GM12878 (cell line): ENCODE data around the gene MSH5. TPM values are rescaled to one million over a fixed set of nuclear protein-coding genes. Genes with fewer than 3 reads are reported as not detected.

Experiments used
- ATAC-seq: fragments of 200-7000 bp; cut with Tn5 transposase; 3 replicates; pipeline ENCODE4 v1.9.1; 2020; ENCODE audit warnings: mild to moderate bottlenecking, moderate library complexity
- BruUV-seq: library from RNA; stranded (reverse); fragments of 400-500 nt; replicated peaks from 2 replicates; lab custom pipeline; 2021; lab: Mats Ljungman, UMichigan
- CTCF ChIA-PET: fragments of 300-600 bp; sonication (Branson Sonifier 250); formaldehyde crosslinking; extraction: SDS; loops from one replicate; lab custom pipeline; 2021; ENCODE audit warnings: inconsistent platforms; lab: Yijun Ruan, JAX
- POLR2A ChIA-PET: fragments of 350-600 bp; formaldehyde crosslinking; extraction: SDS; loops from one replicate; lab custom pipeline; 2021; ENCODE audit warnings: inconsistent platforms; lab: Charles Lee
- RAD21 ChIA-PET: fragments of 300-600 bp; sonication (Branson Sonifier 250); formaldehyde crosslinking; loops from one replicate; lab custom pipeline; 2023; ENCODE audit warnings: antibody characterized with exemption; ENCODE audit not compliant: unreplicated experiment; lab: Charles Lee
- SMC1A ChIA-PET: fragments of 300-600 bp; sonication (Branson Sonifier 250); formaldehyde crosslinking; loops from one replicate; lab custom pipeline; 2023; ENCODE audit not compliant: unreplicated experiment, uncharacterized antibody; lab: Charles Lee
- DNase-seq: peaks from one replicate; pipeline ENCODE4 v3.0.0-alpha.2; 2011; ENCODE audit warnings: low read depth, low spot score
- FAIRE-seq: peaks from 3 replicates; lab custom pipeline; 2011; peaks lifted over from hg19 to GRCh38; lab: Jason Lieb, UNC
- H2AFZ ChIP-seq: 2 replicates; pipeline ENCODE4 v1.6.0; 2011; ENCODE audit warnings: low read depth, low read length, control low read depth; ENCODE audit not compliant: control insufficient read depth
- H3K27ac ChIP-seq: 2 replicates; pipeline ENCODE4 v1.5.1; 2011; ENCODE audit warnings: control low read depth; ENCODE audit not compliant: control insufficient read depth, insufficient read depth
- H3K27me3 ChIP-seq, 2 experiments: replicated peaks in 1 of 2; 2 replicates each; pipeline versions ENCODE4 v1.6.0 to v1.6.1; 2011; ENCODE audit warnings: low read length in 1 of 2; ENCODE audit not compliant: control insufficient read depth in 2 of 2, insufficient read depth in 2 of 2
- H3K36me3 ChIP-seq, 2 experiments: 2 replicates each; pipeline ENCODE4 v1.5.1; 2011; ENCODE audit warnings: low read length in 1 of 2; ENCODE audit not compliant: control insufficient read depth in 2 of 2, insufficient read depth in 2 of 2
- H3K4me1 ChIP-seq: 2 replicates; pipeline ENCODE4 v1.6.1; 2011; ENCODE audit warnings: mild to moderate bottlenecking, low read length, moderate library complexity, mixed read lengths; ENCODE audit not compliant: control insufficient read depth, insufficient read depth
- H3K4me2 ChIP-seq: 2 replicates; pipeline ENCODE4 v1.6.0; 2011; ENCODE audit warnings: control low read depth; ENCODE audit not compliant: control insufficient read depth, insufficient read depth
- H3K4me3 ChIP-seq: fragments of 200-600 bp; sonication (generic); 2 replicates; pipeline ENCODE4 v1.5.1; 2016
- H3K79me2 ChIP-seq: 2 replicates; pipeline ENCODE4 v1.6.0; 2011; ENCODE audit warnings: low read length; ENCODE audit not compliant: control insufficient read depth, insufficient read depth
- H3K9ac ChIP-seq: 2 replicates; pipeline ENCODE4 v1.8.0; 2011; ENCODE audit warnings: low read length, control low read depth, mixed read lengths; ENCODE audit not compliant: control insufficient read depth, insufficient read depth
- H3K9me3 ChIP-seq: replicated peaks from 3 replicates; pipeline ENCODE4 v1.5.1; 2011; ENCODE audit warnings: mild to moderate bottlenecking, low read length; ENCODE audit not compliant: control insufficient read depth, insufficient read depth
- H4K20me1 ChIP-seq: 2 replicates; pipeline ENCODE4 v1.6.0; 2011; ENCODE audit not compliant: control insufficient read depth, insufficient read depth
- NR2C2 ChIP-seq: IDR thresholded peaks from 2 replicates; pipeline ENCODE4 v1.6.1; 2011; ENCODE audit warnings: borderline replicate concordance, low read depth; ENCODE audit not compliant: control insufficient read depth, insufficient read length
- POLR2AphosphoS2 ChIP-seq: IDR thresholded peaks from 2 replicates; pipeline ENCODE4 v1.6.1; 2011; ENCODE audit warnings: low read depth, mild to moderate bottlenecking, low read length, improper control_type of control experiment, moderate library complexity
- STAT1 ChIP-seq: fragments of 450-650 bp; conservative IDR thresholded peaks from 2 replicates; pipeline ENCODE4 v1.6.1; 2014; ENCODE audit warnings: antibody characterized with exemption, mild to moderate bottlenecking
- ZNF274 ChIP-seq: IDR thresholded peaks from one replicate; pipeline ENCODE4 v1.8.0; 2011; ENCODE audit not compliant: insufficient read length, insufficient read depth
- WGBS: methylation state at CpG from one replicate; pipeline ENCODE4 v1.1.6; 2016; ENCODE audit warnings: low lambda C conversion rate; ENCODE audit not compliant: insufficient replicate concordance, insufficient coverage; ENCODE audit errors: missing lambda C conversion rate; 5-methylcytosine and 5-hydroxymethylcytosine counted together
- in situ Hi-C: fragments of 300-500 bp; cut with MboI; formaldehyde crosslinking; loops from 9 replicates; pipeline ENCODE4 v1.14.3; 2018; ENCODE audit warnings: mixed read lengths
- intact Hi-C: fragments of 100-400 bp; cut with micrococcal nuclease; formaldehyde crosslinking; loops from one replicate; pipeline ENCODE4 v1.14.2; 2022; ENCODE audit not compliant: unreplicated experiment
- polyA plus RNA-seq, 11 experiments: library from polyadenylated mRNA; depleted of rRNA in 4 of 11; unstranded in 6 of 11; stranded (reverse) in 5 of 11; fragments of >200 nt; fragmentation: Nextera tagmentation in 4 of 11; fragmentation: Illumina TruSeq in 1 of 11; extraction: Ambion mirVana in 4 of 11; extraction: Trizol in 1 of 11; gene quantifications; 1 replicate in 1 of 11; 2 replicates in 10 of 11; pipeline versions ENCODE4 v1.2.1 to v1.2.3, GENCODE V29; 2011 to 2016; ENCODE audit warnings: inconsistent platforms in 2 of 11, missing spikeins in 2 of 11, low read depth in 1 of 11
- total RNA-seq, 4 experiments: library from RNA; depleted of rRNA in 3 of 4; stranded (reverse); fragments of >200 nt in 3 of 4; fragmentation: Illumina TruSeq in 1 of 4; extraction: Trizol in 1 of 4; gene quantifications; 2 replicates each; pipeline versions ENCODE4 v1.2.1 to v1.2.3, GENCODE V29; 2013 to 2021
- TF ChIP-seq, protein P1 (sequence below): fragments of 150-350 bp; IDR thresholded peaks from 2 replicates; pipeline ENCODE4 v1.6.1; 2014; ENCODE audit warnings: mild to moderate bottlenecking, low read depth, low read length
- TF ChIP-seq, protein P2 (sequence below): IDR thresholded peaks from 2 replicates; pipeline ENCODE4 v1.6.1; 2012; ENCODE audit warnings: low read length, inconsistent platforms
- TF ChIP-seq, protein P3 (sequence below): IDR thresholded peaks from 2 replicates; pipeline ENCODE4 v1.6.1; 2011; ENCODE audit warnings: low read depth, low read length, improper control_type of control experiment, borderline replicate concordance
- TF ChIP-seq, protein P4 (sequence below): fragments of 450-650 bp; IDR thresholded peaks from 2 replicates; pipeline ENCODE4 v1.6.1; 2016; ENCODE audit warnings: mild to moderate bottlenecking, moderate library complexity, borderline replicate concordance

Gene MSH5
- total and polyA plus RNA-seq, 10 of the 15 experiments (the other 5 are each of a cell fraction or from before 2014, with no cell fraction given) = 9.1 to 52.7 (median 30.0) TPM

DNA sequence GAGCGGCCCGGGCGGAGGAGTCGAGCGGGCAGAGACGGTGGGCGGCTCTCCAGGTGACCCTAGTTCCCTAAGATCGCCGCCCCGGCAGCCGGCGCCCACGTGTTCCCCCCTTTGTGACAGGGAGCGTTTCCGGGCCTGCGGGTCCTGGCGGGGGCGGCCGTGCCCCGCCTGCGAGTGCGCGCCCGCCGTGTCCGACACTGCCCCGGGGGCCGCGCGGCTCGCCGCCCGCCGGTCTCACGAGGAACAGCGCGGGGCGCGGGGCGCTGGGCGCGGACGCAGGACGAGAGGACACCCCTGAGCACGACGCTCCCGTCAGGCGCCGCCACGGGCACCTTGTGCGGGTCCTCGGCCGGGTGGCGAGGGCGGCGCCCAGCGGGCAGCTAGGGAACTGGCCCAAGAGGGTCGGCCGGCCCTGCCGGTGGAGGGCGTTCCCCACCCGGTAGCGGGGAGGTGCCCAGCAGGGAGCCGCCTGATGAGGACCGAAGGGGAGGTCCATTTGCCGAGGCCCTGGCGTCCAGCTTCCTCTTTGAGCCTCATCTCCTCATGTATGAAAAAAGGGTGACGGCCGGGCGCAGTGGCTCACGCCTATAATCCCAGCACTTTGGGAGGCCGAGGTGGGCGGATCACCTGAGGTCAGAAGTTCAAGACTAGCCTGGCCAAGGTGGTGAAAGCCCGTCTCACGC, 56.0 kb downstream of the MSH5 start, which contains the start of gene VARS1 (continued):
- TF ChIP-seq, protein P1, sequence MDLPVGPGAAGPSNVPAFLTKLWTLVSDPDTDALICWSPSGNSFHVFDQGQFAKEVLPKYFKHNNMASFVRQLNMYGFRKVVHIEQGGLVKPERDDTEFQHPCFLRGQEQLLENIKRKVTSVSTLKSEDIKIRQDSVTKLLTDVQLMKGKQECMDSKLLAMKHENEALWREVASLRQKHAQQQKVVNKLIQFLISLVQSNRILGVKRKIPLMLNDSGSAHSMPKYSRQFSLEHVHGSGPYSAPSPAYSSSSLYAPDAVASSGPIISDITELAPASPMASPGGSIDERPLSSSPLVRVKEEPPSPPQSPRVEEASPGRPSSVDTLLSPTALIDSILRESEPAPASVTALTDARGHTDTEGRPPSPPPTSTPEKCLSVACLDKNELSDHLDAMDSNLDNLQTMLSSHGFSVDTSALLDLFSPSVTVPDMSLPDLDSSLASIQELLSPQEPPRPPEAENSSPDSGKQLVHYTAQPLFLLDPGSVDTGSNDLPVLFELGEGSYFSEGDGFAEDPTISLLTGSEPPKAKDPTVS = no peak
- TF ChIP-seq STAT1 = peak; percentile 100

DNA sequence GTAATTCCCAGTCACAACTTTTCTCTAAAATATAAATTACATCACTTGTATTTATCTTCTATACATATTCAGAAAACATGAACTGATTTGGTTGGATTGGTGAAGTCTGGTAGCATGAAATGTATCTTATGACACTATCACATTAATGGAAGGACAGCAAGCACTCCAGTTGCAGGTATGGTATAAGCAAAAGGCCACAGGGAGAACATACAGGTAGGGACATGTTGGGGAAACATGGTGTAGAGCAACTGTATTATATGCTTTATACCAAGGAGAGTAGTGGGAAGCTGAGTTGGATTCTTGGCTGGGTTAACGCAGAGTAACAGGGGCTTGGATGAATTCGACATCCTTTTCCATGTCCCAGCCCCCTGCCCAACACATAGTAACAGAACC, 57.2 kb downstream of the MSH5 start:
- no peaks in the 10 kb centered on the region for H3K27me3 ChIP-seq
- ChIA-PET SMC1A (interaction anchor here (1.0 to 2.2 kb wide), 4 partner anchors 10 to 27 kb away, joined by 4 to 10 read pairs (median 4); partner anchors contain the start of gene LSM2), CTCF (interaction anchor here (0.6 to 3.7 kb wide), 11 partner anchors 8 to 114 kb away, joined by 3 to 26 read pairs (median 5); partner anchors contain the start of genes DDAH2, HSPA1B, LSM2 and NEU1), POLR2A (interaction anchor here (1.7 to 2.7 kb wide), 4 partner anchors 9 to 59 kb away, joined by 6 to 32 read pairs (median 12); partner anchors contain the start of genes LSM2 and MSH5), RAD21 (interaction anchor here (1.0 to 2.6 kb wide), 6 partner anchors 10 to 198 kb away, joined by 3 to 19 read pairs (median 7); partner anchors contain the start of genes HSPA1A, HSPA1L and LSM2)
- no peak overlapping the region for H2AFZ ChIP-seq
- H3K9ac ChIP-seq = no peak overlapping the region
- peaks cover 3 to 5% of the 10 kb centered on the region in 2 experiments; a peak in 3 of 4 replicates for H3K36me3 ChIP-seq
- peaks cover 4% of the 10 kb centered on the region; the same call in 1 of the 2 replicates for H3K4me1 ChIP-seq
- intact Hi-C loops = loop anchor here (2.0 to 5.0 kb wide), 2 partner anchors 16 to 35 kb away; no protein-coding TSS in a partner anchor
- no peak overlapping the region for H3K4me2 ChIP-seq
- in situ Hi-C loops = no loop called here
- no peak overlapping the region for H3K27ac ChIP-seq
- H4K20me1 ChIP-seq = no peaks in the 10 kb centered on the region
- 100% methylated on average over 2 of the region's 2 CpGs for WGBS
- no peaks in the 10 kb centered on the region for H3K9me3 ChIP-seq
- ATAC-seq (no peak), FAIRE-seq (no peak), DNase-seq (no peak)
- H3K79me2 ChIP-seq = peaks cover 21% of the 10 kb centered on the region
- no peak overlapping the region for H3K4me3 ChIP-seq
- no TSS peak for BruUV-seq
- TF ChIP-seq, protein P2, sequence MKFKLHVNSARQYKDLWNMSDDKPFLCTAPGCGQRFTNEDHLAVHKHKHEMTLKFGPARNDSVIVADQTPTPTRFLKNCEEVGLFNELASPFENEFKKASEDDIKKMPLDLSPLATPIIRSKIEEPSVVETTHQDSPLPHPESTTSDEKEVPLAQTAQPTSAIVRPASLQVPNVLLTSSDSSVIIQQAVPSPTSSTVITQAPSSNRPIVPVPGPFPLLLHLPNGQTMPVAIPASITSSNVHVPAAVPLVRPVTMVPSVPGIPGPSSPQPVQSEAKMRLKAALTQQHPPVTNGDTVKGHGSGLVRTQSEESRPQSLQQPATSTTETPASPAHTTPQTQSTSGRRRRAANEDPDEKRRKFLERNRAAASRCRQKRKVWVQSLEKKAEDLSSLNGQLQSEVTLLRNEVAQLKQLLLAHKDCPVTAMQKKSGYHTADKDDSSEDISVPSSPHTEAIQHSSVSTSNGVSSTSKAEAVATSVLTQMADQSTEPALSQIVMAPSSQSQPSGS = no peak
- TF ChIP-seq NR2C2 (no peak), ZNF274 (no peak), POLR2AphosphoS2 (no peak)
- TF ChIP-seq, protein P3, sequence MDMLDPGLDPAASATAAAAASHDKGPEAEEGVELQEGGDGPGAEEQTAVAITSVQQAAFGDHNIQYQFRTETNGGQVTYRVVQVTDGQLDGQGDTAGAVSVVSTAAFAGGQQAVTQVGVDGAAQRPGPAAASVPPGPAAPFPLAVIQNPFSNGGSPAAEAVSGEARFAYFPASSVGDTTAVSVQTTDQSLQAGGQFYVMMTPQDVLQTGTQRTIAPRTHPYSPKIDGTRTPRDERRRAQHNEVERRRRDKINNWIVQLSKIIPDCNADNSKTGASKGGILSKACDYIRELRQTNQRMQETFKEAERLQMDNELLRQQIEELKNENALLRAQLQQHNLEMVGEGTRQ = no peak
- TF ChIP-seq, protein P4, sequence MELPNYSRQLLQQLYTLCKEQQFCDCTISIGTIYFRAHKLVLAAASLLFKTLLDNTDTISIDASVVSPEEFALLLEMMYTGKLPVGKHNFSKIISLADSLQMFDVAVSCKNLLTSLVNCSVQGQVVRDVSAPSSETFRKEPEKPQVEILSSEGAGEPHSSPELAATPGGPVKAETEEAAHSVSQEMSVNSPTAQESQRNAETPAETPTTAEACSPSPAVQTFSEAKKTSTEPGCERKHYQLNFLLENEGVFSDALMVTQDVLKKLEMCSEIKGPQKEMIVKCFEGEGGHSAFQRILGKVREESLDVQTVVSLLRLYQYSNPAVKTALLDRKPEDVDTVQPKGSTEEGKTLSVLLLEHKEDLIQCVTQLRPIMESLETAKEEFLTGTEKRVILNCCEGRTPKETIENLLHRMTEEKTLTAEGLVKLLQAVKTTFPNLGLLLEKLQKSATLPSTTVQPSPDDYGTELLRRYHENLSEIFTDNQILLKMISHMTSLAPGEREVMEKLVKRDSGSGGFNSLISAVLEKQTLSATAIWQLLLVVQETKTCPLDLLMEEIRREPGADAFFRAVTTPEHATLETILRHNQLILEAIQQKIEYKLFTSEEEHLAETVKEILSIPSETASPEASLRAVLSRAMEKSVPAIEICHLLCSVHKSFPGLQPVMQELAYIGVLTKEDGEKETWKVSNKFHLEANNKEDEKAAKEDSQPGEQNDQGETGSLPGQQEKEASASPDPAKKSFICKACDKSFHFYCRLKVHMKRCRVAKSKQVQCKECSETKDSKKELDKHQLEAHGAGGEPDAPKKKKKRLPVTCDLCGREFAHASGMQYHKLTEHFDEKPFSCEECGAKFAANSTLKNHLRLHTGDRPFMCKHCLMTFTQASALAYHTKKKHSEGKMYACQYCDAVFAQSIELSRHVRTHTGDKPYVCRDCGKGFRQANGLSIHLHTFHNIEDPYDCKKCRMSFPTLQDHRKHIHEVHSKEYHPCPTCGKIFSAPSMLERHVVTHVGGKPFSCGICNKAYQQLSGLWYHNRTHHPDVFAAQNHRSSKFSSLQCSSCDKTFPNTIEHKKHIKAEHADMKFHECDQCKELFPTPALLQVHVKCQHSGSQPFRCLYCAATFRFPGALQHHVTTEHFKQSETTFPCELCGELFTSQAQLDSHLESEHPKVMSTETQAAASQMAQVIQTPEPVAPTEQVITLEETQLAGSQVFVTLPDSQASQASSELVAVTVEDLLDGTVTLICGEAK = no peak
